GM23248 (cell line): ENCODE measurements around the gene HACE1. TPM values are rescaled to one million over a fixed set of nuclear protein-coding genes. Genes with fewer than 3 reads are reported as not detected.
A peak's percentile ranks its signal among the peaks of the same experiment; 100 is the strongest.

Source experiments
- DNase-seq: peaks from one replicate; pipeline ENCODE4 v3.0.0-alpha.2; 2015
- H2AFZ ChIP-seq: fragments of 200-600 bp; sonication (generic); 2 replicates; pipeline ENCODE4 v1.6.1; 2016; ENCODE audit warnings: antibody characterized with exemption
- H3F3A ChIP-seq: fragments of 200-600 bp; sonication (generic); 2 replicates; pipeline ENCODE4 v1.6.1; 2016; ENCODE audit warnings: mild to moderate bottlenecking, antibody characterized with exemption, mixed run types; ENCODE audit not compliant: insufficient read depth
- H3K27ac ChIP-seq: fragments of 200-600 bp; sonication (generic); 2 replicates; pipeline ENCODE4 v1.5.1; 2016; ENCODE audit warnings: mild to moderate bottlenecking
- H3K27me3 ChIP-seq: fragments of 200-600 bp; sonication (generic); replicated peaks from 2 replicates; pipeline ENCODE4 v1.6.1; 2016; ENCODE audit warnings: mild to moderate bottlenecking; ENCODE audit not compliant: insufficient read depth
- H3K36me3 ChIP-seq: fragments of 200-600 bp; sonication (generic); 2 replicates; pipeline ENCODE4 v1.6.1; 2016; ENCODE audit warnings: low read depth, mild to moderate bottlenecking
- H3K4me1 ChIP-seq: fragments of 200-600 bp; sonication (generic); 2 replicates; pipeline ENCODE4 v1.6.1; 2016; ENCODE audit warnings: mild to moderate bottlenecking; ENCODE audit not compliant: insufficient read depth
- H3K4me2 ChIP-seq: fragments of 200-600 bp; sonication (generic); one replicate; pipeline ENCODE4 v1.6.1; 2016; ENCODE audit warnings: mild to moderate bottlenecking; ENCODE audit not compliant: unreplicated experiment
- H3K4me3 ChIP-seq: fragments of 200-600 bp; sonication (generic); 2 replicates; pipeline ENCODE4 v1.5.1; 2016; ENCODE audit warnings: mild to moderate bottlenecking
- H3K79me2 ChIP-seq: fragments of 200-600 bp; sonication (generic); 2 replicates; pipeline ENCODE4 v1.6.1; 2016; ENCODE audit warnings: mild to moderate bottlenecking; ENCODE audit not compliant: insufficient read depth
- H3K9ac ChIP-seq: fragments of 200-600 bp; sonication (generic); 2 replicates; pipeline ENCODE4 v1.6.1; 2016; ENCODE audit warnings: mild to moderate bottlenecking
- H3K9me2 ChIP-seq: fragments of 200-600 bp; sonication (generic); 2 replicates; pipeline ENCODE4 v1.6.1; 2016; ENCODE audit warnings: mixed run types, mild to moderate bottlenecking, moderate library complexity; ENCODE audit not compliant: insufficient read depth
- H3K9me3 ChIP-seq: fragments of 200-600 bp; sonication (generic); one replicate; pipeline ENCODE4 v1.6.1; 2017; ENCODE audit warnings: low read depth
- H4K20me1 ChIP-seq: fragments of 200-600 bp; sonication (generic); 2 replicates; pipeline ENCODE4 v1.6.0; 2016; ENCODE audit not compliant: insufficient read depth
- EZH2 ChIP-seq: fragments of 200-600 bp; sonication (generic); IDR thresholded peaks from 2 replicates; pipeline ENCODE4 v1.6.1; 2018; ENCODE audit warnings: antibody characterized with exemption, mild to moderate bottlenecking; ENCODE audit not compliant: insufficient read depth, poor library complexity, severe bottlenecking
- EZH2phosphoT487 ChIP-seq: fragments of 200-600 bp; sonication (generic); IDR thresholded peaks from 2 replicates; pipeline ENCODE4 v1.6.1; 2018; ENCODE audit warnings: antibody characterized with exemption, moderate library complexity, mild to moderate bottlenecking, low read depth; ENCODE audit not compliant: insufficient read depth
- WGBS, 2 experiments: methylation state at CpG; one replicate each; pipeline ENCODE4 v1.1.6; 2015 to 2017; ENCODE audit warnings: low lambda C conversion rate in 2 of 2, low coverage in 1 of 2; ENCODE audit errors: missing lambda C conversion rate in 2 of 2; 5-methylcytosine and 5-hydroxymethylcytosine counted together
- in situ Hi-C: fragments of 300-500 bp; cut with MboI; formaldehyde crosslinking; loops from 2 replicates; pipeline ENCODE4 v1.15.0; 2020
- polyA plus RNA-seq: library from polyadenylated mRNA; unstranded; fragments of >200 nt; fragmentation: Nextera tagmentation; extraction: Ambion mirVana; gene quantifications from 2 replicates; pipeline ENCODE4 v1.2.1, GENCODE V29; 2016
- total RNA-seq: library from RNA; depleted of rRNA; stranded (reverse); fragments of >200 nt; shearing (Covaris generic); gene quantifications from 2 replicates; pipeline ENCODE4 v1.2.3, GENCODE V29; 2014

Gene HACE1
- total and polyA plus RNA-seq, 2 experiments from 2014 or later, result 7.7 to 13.3 TPM

- H3K27ac ChIP-seq, result no peak overlapping the region
- no peak for TF ChIP-seq EZH2
- no peak for TF ChIP-seq EZH2phosphoT487
- WGBS, 2 experiments, result 98% methylated on average over 6 of the region's 6 CpGs
- H3K4me1 ChIP-seq, result no peaks in the 10 kb centered on the region
- H3K27me3 ChIP-seq, result no peaks in the 10 kb centered on the region
- H3K36me3 ChIP-seq, result no peaks in the 10 kb centered on the region; the same call in 1 of the 2 replicates
- H3K9me2 ChIP-seq, result no peaks in the 10 kb centered on the region
- H3K79me2 ChIP-seq, result no peaks in the 10 kb centered on the region
- H3K4me3 ChIP-seq, result no peak overlapping the region
- H3K4me2 ChIP-seq, result no peak overlapping the region
- in situ Hi-C loops, result no loop called here
- H3F3A ChIP-seq, result no peaks in the 10 kb centered on the region
- H2AFZ ChIP-seq, result no peak overlapping the region
- no peak overlapping the region for H3K9ac ChIP-seq
- H3K9me3 ChIP-seq, result no peaks in the 10 kb centered on the region
- H4K20me1 ChIP-seq, result no peaks in the 10 kb centered on the region
- DNase-seq, result no peak
Observed at GRCh38 chr6:104796031-104796785, 63.5 kb downstream of the HACE1 start.

- no peak overlapping the region for H3K9ac ChIP-seq
- H3F3A ChIP-seq, result no peaks in the 10 kb centered on the region
- no peak overlapping the region for H3K4me3 ChIP-seq
- no peaks in the 10 kb centered on the region for H3K27me3 ChIP-seq
- in situ Hi-C loops, result no loop called here
- peaks cover 2% of the 10 kb centered on the region for H3K4me1 ChIP-seq
- H3K36me3 ChIP-seq, result no peaks in the 10 kb centered on the region; the same call in 1 of the 2 replicates
- WGBS, 2 experiments, result 95 to 99% methylated on average over 3 of the region's 3 CpGs
- no peaks in the 10 kb centered on the region for H4K20me1 ChIP-seq
- H2AFZ ChIP-seq, result no peak overlapping the region
- H3K9me3 ChIP-seq, result no peaks in the 10 kb centered on the region
- TF ChIP-seq EZH2phosphoT487 (no peak), EZH2 (no peak)
- DNase-seq, result no peak
- H3K4me2 ChIP-seq, result no peak overlapping the region
- H3K79me2 ChIP-seq, result no peaks in the 10 kb centered on the region
- no peak overlapping the region for H3K27ac ChIP-seq
- no peaks in the 10 kb centered on the region for H3K9me2 ChIP-seq
Observed at GRCh38 chr6:104795363-104795762, 64.4 kb downstream of the HACE1 start.

- H3K4me2 ChIP-seq, result peak overlapping the region; percentile 64
- peak overlapping the region; percentile 44 for H3K27ac ChIP-seq
- no peaks in the 10 kb centered on the region; the same call in 1 of the 2 replicates for H3K36me3 ChIP-seq
- peaks cover 29% of the 10 kb centered on the region for H3K4me1 ChIP-seq
- peak overlapping the region; percentile 15; the same call in 1 of the 2 replicates for H3K9ac ChIP-seq
- H3K27me3 ChIP-seq, result no peaks in the 10 kb centered on the region
- TF ChIP-seq EZH2 (no peak), EZH2phosphoT487 (no peak)
- peak; percentile 69 for DNase-seq
- peaks cover 8% of the 10 kb centered on the region; the same call in 1 of the 2 replicates for H3F3A ChIP-seq
- H3K79me2 ChIP-seq, result no peaks in the 10 kb centered on the region
- WGBS, 2 experiments, result 34 to 46% methylated on average over 5 of the region's 5 CpGs
- H4K20me1 ChIP-seq, result no peaks in the 10 kb centered on the region
- peak overlapping the region; percentile 35; the same call in 1 of the 2 replicates for H3K4me3 ChIP-seq
- H2AFZ ChIP-seq, result peak overlapping the region; percentile 56
- no peaks in the 10 kb centered on the region for H3K9me3 ChIP-seq
- in situ Hi-C loops, result no loop called here
- H3K9me2 ChIP-seq, result no peaks in the 10 kb centered on the region
Observed at GRCh38 chr6:104789770-104790190, 69.9 kb downstream of the HACE1 start.

GRCh38 chr6:104788400-104788799 is 71.3 kb downstream of the HACE1 start:
- H2AFZ ChIP-seq, result no peak overlapping the region
- H3K36me3 ChIP-seq, result no peaks in the 10 kb centered on the region; the same call in 1 of the 2 replicates
- no peaks in the 10 kb centered on the region for H4K20me1 ChIP-seq
- peak overlapping the region; percentile 44; the same call in 1 of the 2 replicates for H3K27ac ChIP-seq
- DNase-seq, result peak; percentile 18
- no peak overlapping the region for H3K9ac ChIP-seq
- peaks cover 8% of the 10 kb centered on the region; the same call in 1 of the 2 replicates for H3F3A ChIP-seq
- TF ChIP-seq EZH2 (no peak), EZH2phosphoT487 (no peak)
- no peaks in the 10 kb centered on the region for H3K9me2 ChIP-seq
- in situ Hi-C loops, result no loop called here
- H3K27me3 ChIP-seq, result no peaks in the 10 kb centered on the region
- no peaks in the 10 kb centered on the region for H3K79me2 ChIP-seq
- H3K4me3 ChIP-seq, result no peak overlapping the region
- H3K9me3 ChIP-seq, result no peaks in the 10 kb centered on the region
- H3K4me1 ChIP-seq, result peaks cover 32% of the 10 kb centered on the region
- 91 to 93% methylated on average over 2 of the region's 2 CpGs for WGBS, 2 experiments
- H3K4me2 ChIP-seq, result peak overlapping the region; percentile 64
